K562 (cell line): ENCODE data around the gene CTSL. TPM values are rescaled to one million over a fixed set of nuclear protein-coding genes. Genes with fewer than 3 reads are reported as not detected.
A peak's percentile ranks its signal among the peaks of the same experiment; 100 is the strongest.

Experiments
- polyA plus RNA-seq, 8 experiments: library from polyadenylated mRNA; depleted of rRNA in 4 of 8; stranded (reverse) in 5 of 8; unstranded in 3 of 8; fragments of >200 nt; fragmentation: Nextera tagmentation in 2 of 8; fragmentation: Illumina TruSeq in 1 of 8; extraction: Ambion mirVana in 2 of 8; extraction: Trizol in 1 of 8; gene quantifications; 2 replicates each; pipeline versions ENCODE4 v1.2.1 to v1.2.3, GENCODE V29; 2011 to 2014; ENCODE audit warnings: inconsistent platforms in 1 of 8, missing spikeins in 1 of 8
- total RNA-seq, 7 experiments: library from RNA; depleted of rRNA in 6 of 7; stranded (reverse); fragments of >200 nt in 6 of 7; fragmentation: Illumina TruSeq in 2 of 7; extraction: Trizol in 2 of 7; gene quantifications; 2 replicates each; pipeline versions ENCODE4 v1.2.1 to v1.2.3, GENCODE V29; 2011 to 2021; ENCODE audit warnings: low replicate concordance in 1 of 7
- TF ChIP-seq, protein P1 (sequence below): fragments of 450-650 bp; IDR thresholded peaks from 2 replicates; pipeline ENCODE4 v1.6.1; 2017; ENCODE audit warnings: antibody characterized with exemption, mild to moderate bottlenecking
- TF ChIP-seq, protein P2 (sequence below): fragments of 200-800 bp; sonication (Bioruptor generic); IDR thresholded peaks from 2 replicates; pipeline ENCODE4 v1.6.1; 2017; ENCODE audit warnings: missing genetic modification characterization, missing compliant biosample characterization

Gene CTSL
- total and polyA plus RNA-seq, 9 of the 15 experiments (the other 6 are each of a cell fraction or from before 2014, with no cell fraction given) = 55.9 to 165 (median 93.7) TPM

DNA sequence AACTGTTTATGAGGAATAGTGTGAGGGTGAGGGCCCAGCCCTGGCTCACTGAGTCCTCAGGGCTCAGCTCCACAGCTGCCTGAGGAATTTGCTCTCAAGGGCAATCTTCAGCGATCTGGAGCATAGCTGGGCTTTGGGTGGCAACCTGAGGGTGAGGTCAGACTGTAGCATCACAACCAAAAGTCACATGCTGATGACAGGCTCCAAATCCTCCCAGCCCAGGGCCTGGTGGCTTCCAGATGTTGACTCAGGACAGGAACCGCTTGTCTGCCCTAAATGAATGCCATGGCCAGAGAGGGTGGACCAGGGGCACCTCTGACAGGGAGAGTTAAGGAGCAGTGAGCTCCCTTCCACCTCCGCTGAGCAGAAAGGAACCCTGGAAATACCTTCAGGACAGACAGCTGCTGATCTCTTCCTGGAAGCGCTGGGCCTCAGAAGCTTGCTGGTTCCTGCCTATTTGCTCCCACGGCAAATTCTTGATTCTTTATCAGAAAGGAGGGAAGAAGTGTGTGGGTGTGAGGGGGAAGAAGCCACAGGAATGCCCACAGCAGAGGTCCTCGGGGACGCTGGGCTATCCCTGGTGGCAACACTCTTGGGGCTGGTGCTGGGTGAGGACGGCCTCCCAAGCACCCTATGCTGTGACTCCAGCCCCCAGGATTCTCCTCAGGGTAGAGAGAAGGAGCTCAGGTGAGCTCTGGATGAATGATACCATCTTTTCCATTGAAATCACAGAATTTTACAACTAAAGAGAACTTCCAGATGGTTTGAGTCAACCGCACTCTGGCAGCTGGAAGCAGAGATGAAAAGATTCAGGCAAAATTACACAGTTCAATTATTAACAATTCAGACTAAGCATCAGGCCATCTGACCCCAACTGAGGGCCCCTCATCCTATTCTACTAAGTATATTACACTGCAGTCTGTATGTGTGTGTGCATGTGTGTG is 13.8 kb upstream of the CTSL start (continued):
- TF ChIP-seq, protein P1, sequence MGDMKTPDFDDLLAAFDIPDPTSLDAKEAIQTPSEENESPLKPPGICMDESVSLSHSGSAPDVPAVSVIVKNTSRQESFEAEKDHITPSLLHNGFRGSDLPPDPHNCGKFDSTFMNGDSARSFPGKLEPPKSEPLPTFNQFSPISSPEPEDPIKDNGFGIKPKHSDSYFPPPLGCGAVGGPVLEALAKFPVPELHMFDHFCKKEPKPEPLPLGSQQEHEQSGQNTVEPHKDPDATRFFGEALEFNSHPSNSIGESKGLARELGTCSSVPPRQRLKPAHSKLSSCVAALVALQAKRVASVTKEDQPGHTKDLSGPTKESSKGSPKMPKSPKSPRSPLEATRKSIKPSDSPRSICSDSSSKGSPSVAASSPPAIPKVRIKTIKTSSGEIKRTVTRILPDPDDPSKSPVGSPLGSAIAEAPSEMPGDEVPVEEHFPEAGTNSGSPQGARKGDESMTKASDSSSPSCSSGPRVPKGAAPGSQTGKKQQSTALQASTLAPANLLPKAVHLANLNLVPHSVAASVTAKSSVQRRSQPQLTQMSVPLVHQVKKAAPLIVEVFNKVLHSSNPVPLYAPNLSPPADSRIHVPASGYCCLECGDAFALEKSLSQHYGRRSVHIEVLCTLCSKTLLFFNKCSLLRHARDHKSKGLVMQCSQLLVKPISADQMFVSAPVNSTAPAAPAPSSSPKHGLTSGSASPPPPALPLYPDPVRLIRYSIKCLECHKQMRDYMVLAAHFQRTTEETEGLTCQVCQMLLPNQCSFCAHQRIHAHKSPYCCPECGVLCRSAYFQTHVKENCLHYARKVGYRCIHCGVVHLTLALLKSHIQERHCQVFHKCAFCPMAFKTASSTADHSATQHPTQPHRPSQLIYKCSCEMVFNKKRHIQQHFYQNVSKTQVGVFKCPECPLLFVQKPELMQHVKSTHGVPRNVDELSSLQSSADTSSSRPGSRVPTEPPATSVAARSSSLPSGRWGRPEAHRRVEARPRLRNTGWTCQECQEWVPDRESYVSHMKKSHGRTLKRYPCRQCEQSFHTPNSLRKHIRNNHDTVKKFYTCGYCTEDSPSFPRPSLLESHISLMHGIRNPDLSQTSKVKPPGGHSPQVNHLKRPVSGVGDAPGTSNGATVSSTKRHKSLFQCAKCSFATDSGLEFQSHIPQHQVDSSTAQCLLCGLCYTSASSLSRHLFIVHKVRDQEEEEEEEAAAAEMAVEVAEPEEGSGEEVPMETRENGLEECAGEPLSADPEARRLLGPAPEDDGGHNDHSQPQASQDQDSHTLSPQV = peak; percentile 79
- TF ChIP-seq, protein P2, sequence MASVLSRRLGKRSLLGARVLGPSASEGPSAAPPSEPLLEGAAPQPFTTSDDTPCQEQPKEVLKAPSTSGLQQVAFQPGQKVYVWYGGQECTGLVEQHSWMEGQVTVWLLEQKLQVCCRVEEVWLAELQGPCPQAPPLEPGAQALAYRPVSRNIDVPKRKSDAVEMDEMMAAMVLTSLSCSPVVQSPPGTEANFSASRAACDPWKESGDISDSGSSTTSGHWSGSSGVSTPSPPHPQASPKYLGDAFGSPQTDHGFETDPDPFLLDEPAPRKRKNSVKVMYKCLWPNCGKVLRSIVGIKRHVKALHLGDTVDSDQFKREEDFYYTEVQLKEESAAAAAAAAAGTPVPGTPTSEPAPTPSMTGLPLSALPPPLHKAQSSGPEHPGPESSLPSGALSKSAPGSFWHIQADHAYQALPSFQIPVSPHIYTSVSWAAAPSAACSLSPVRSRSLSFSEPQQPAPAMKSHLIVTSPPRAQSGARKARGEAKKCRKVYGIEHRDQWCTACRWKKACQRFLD (CRISPR knock-in tag) = peak; percentile 57; the same call in 1 of the 2 replicates
